HepG2 (cell line): Measurements from ENCODE around the gene ANKRD42. TPM values are rescaled to one million over a fixed set of nuclear protein-coding genes. Genes with fewer than 3 reads are reported as not detected.

Experiments
- ARID2 ChIP-seq: sonication (generic); formaldehyde crosslinking; IDR thresholded peaks from 2 replicates; pipeline ENCODE4 v1.8.1; 2022; ENCODE audit warnings: mild to moderate bottlenecking, missing genetic modification reagents, borderline replicate concordance
- CBX2 ChIP-seq, 2 experiments: fragments of 200-600 bp in 1 of 2; sonication (generic); formaldehyde crosslinking in 1 of 2; IDR thresholded peaks; 2 replicates each; pipeline versions ENCODE4 v1.7.0 to v1.8.1; 2018 to 2022; ENCODE audit warnings: low read depth in 2 of 2, low read length in 1 of 2, mild to moderate bottlenecking in 1 of 2, missing genetic modification reagents in 1 of 2
- CERS6 ChIP-seq: sonication (generic); formaldehyde crosslinking; IDR thresholded peaks from 2 replicates; pipeline ENCODE4 v1.5.0; 2020; ENCODE audit warnings: missing genetic modification reagents
- ELK4 ChIP-seq: sonication (generic); formaldehyde crosslinking; IDR thresholded peaks from 2 replicates; pipeline ENCODE4 v1.9.0; 2021; ENCODE audit warnings: missing genetic modification reagents, borderline replicate concordance
- GATA4 ChIP-seq: sonication (generic); IDR thresholded peaks from 2 replicates; pipeline ENCODE4 v1.6.1; 2016; ENCODE audit warnings: antibody characterized with exemption, low read depth, borderline replicate concordance
- IRX3 ChIP-seq: sonication (generic); formaldehyde crosslinking; IDR thresholded peaks from 2 replicates; pipeline ENCODE4 v1.8.1; 2023; ENCODE audit warnings: mild to moderate bottlenecking, low read depth, missing genetic modification reagents, borderline replicate concordance
- RARA ChIP-seq: IDR thresholded peaks from 2 replicates; pipeline ENCODE4 v1.6.1; 2016; ENCODE audit warnings: missing genetic modification reagents, missing compliant biosample characterization
- RFX1 ChIP-seq: fragments of 450-650 bp; IDR thresholded peaks from 2 replicates; pipeline ENCODE4 v1.6.1; 2017
- RFXAP ChIP-seq: sonication (generic); formaldehyde crosslinking; IDR thresholded peaks from 2 replicates; pipeline ENCODE4 v1.4.0; 2020; ENCODE audit warnings: missing genetic modification reagents, borderline replicate concordance
- SAFB2 ChIP-seq: sonication (generic); formaldehyde crosslinking; IDR thresholded peaks from 2 replicates; pipeline ENCODE4 v1.5.1; 2020; ENCODE audit warnings: missing genetic modification reagents, low read depth, mild to moderate bottlenecking, borderline replicate concordance
- SCMH1 ChIP-seq: sonication (generic); formaldehyde crosslinking; IDR thresholded peaks from 2 replicates; pipeline ENCODE4 v1.9.0; 2021; ENCODE audit warnings: missing genetic modification reagents, mild to moderate bottlenecking, borderline replicate concordance
- SMAD1 ChIP-seq: sonication (generic); formaldehyde crosslinking; IDR thresholded peaks from 2 replicates; pipeline ENCODE4 v1.4.0; 2020; ENCODE audit warnings: missing genetic modification reagents, low read depth, mild to moderate bottlenecking, borderline replicate concordance
- SMYD3 ChIP-seq: sonication (generic); formaldehyde crosslinking; IDR thresholded peaks from 2 replicates; pipeline ENCODE4 v1.8.1; 2023; ENCODE audit warnings: mild to moderate bottlenecking, missing genetic modification reagents
- SP1 ChIP-seq, 2 experiments: fragments of 450-650 bp in 1 of 2; sonication (generic) in 1 of 2; formaldehyde crosslinking in 1 of 2; IDR thresholded peaks; 2 replicates each; pipeline versions ENCODE4 v1.4.0 to v1.6.1; 2016 to 2020; ENCODE audit warnings: missing genetic modification reagents in 1 of 2
- STAG1 ChIP-seq: sonication (generic); formaldehyde crosslinking; IDR thresholded peaks from 2 replicates; pipeline ENCODE4 v1.4.0; 2020; ENCODE audit warnings: missing genetic modification reagents
- ZBTB44 ChIP-seq: sonication (generic); formaldehyde crosslinking; IDR thresholded peaks from 2 replicates; pipeline ENCODE4 v1.4.0; 2020; ENCODE audit warnings: missing genetic modification reagents
- ZNF44 ChIP-seq: sonication (generic); formaldehyde crosslinking; IDR thresholded peaks from 2 replicates; pipeline ENCODE4 v1.5.1; 2020; ENCODE audit warnings: mild to moderate bottlenecking, missing genetic modification reagents
- ZNF557 ChIP-seq: sonication (generic); formaldehyde crosslinking; IDR thresholded peaks from 2 replicates; pipeline ENCODE4 v1.4.0; 2020; ENCODE audit warnings: missing genetic modification reagents
- ZNF660 ChIP-seq: sonication (generic); formaldehyde crosslinking; IDR thresholded peaks from 2 replicates; pipeline ENCODE4 v1.5.1; 2020; ENCODE audit warnings: mild to moderate bottlenecking, low read depth, missing genetic modification reagents, borderline replicate concordance
- ZNF703 ChIP-seq: sonication (generic); formaldehyde crosslinking; IDR thresholded peaks from 2 replicates; pipeline ENCODE4 v1.5.1; 2020; ENCODE audit warnings: missing genetic modification reagents, mild to moderate bottlenecking, moderate library complexity, borderline replicate concordance
- polyA plus RNA-seq, 8 experiments: library from polyadenylated mRNA; depleted of rRNA in 3 of 8; stranded (reverse) in 7 of 8; unstranded in 1 of 8; fragments of >200 nt; fragmentation: Illumina TruSeq in 4 of 8; extraction: Trizol in 4 of 8; gene quantifications; 2 replicates each; pipeline versions ENCODE4 v1.2.1 to v1.2.3, GENCODE V29; 2011 to 2016; ENCODE audit warnings: low read depth in 4 of 8, missing spikeins in 1 of 8, mixed read lengths in 1 of 8; ENCODE audit not compliant: insufficient read depth in 1 of 8
- total RNA-seq, 5 experiments: library from RNA; depleted of rRNA; stranded (reverse); fragments of >200 nt; fragmentation: Illumina TruSeq; extraction: Trizol; gene quantifications; 2 replicates each; pipeline ENCODE4 v1.2.3, GENCODE V29; 2016; ENCODE audit warnings: low read depth in 1 of 5
- TF ChIP-seq, protein P1 (sequence below): sonication (generic); formaldehyde crosslinking; conservative IDR thresholded peaks from 2 replicates; pipeline ENCODE4 v1.4.0; 2020; ENCODE audit warnings: missing genetic modification reagents
- TF ChIP-seq, protein P2 (sequence below): sonication (generic); IDR thresholded peaks from 2 replicates; pipeline ENCODE4 v1.6.1; 2016; ENCODE audit warnings: low read depth, borderline replicate concordance

Gene ANKRD42
- total and polyA plus RNA-seq, 2 of the 13 experiments (the other 11 are each of a cell fraction or from before 2014, with no cell fraction given) = 2.2 to 3.7 TPM

DNA sequence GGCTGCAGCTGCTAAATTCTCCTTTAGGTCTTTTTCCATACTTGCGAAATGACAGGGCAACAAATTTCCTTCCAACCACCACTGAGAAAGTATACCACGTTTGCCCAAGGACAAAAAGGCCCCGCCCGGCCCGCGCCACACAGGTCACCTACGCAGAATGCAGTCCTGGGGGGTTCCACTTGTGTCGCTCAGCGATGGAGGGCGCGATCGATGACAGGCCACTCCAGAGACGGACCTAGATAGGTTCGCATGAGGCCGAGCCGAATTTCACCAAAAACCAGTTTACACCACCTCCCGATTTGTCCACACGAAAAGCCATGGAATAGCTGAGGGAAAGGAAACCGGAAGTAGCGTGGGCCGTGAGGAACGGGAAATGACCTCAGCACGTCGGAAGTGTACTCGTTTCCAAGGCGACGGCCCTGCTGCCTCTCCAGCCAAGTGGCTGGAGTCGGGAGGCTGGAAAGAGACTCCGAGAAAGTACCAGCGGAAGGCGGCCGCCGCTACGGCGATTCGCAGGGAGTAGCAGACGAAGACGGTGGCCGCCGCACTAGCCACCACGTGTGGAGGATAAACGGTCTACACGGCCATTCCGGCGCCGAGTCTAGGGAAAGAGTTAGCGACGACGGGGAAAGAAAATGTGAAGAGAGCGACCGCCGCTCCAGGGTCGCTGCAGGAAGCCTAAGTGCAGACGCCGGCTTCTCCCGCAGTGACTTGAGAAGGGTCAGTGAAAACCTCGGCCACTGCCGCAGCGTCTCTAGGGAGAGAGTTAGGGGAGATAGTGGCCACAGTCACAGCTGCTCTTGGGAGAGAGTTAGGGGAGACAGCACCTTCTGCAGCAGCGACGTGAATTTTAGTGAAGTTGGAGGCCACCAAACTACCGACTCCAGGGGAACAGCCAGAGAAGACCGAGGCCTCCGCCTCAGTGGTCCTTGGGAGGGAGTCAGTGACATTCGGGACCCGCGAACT lies at the start of gene ANKRD42 (continued):
- TF ChIP-seq CBX2 (IDR thresholded peaks at IDR 0.05; ENCODE audit: low read depth, low read length) (no peak), CBX2 (CRISPR knock-in tag; IDR thresholded peaks at IDR 0.05; ENCODE audit: low read depth) (no peak), ZBTB44 (peak; percentile 26; the same call in 1 of the 2 replicates), ZNF44 (CRISPR knock-in tag) (no peak), SP1 (IDR thresholded peaks at IDR 0.05) (no peak), SP1 (CRISPR knock-in tag; IDR thresholded peaks at IDR 0.05) (no peak), GATA4 (no peak), ZNF557 (CRISPR knock-in tag) (0 out of 2 replicates have a peak, but pooled peaks have one; percentile 38), SCMH1 (CRISPR knock-in tag) (no peak), STAG1 (CRISPR knock-in tag) (peak; percentile 11), RFXAP (CRISPR knock-in tag) (no peak), ZNF660 (CRISPR knock-in tag) (no peak), IRX3 (CRISPR knock-in tag) (no peak), ARID2 (CRISPR knock-in tag) (no peak), ELK4 (CRISPR knock-in tag) (no peak), RARA (no peak), SMYD3 (CRISPR knock-in tag) (0 out of 2 replicates have a peak, but pooled peaks have one; percentile 54), CERS6 (CRISPR knock-in tag) (no peak), SMAD1 (no peak), ZNF703 (CRISPR knock-in tag) (no peak; the same call in 1 of the 2 replicates), RFX1 (peak; percentile 87), SAFB2 (CRISPR knock-in tag) (no peak)
- TF ChIP-seq, protein P1, sequence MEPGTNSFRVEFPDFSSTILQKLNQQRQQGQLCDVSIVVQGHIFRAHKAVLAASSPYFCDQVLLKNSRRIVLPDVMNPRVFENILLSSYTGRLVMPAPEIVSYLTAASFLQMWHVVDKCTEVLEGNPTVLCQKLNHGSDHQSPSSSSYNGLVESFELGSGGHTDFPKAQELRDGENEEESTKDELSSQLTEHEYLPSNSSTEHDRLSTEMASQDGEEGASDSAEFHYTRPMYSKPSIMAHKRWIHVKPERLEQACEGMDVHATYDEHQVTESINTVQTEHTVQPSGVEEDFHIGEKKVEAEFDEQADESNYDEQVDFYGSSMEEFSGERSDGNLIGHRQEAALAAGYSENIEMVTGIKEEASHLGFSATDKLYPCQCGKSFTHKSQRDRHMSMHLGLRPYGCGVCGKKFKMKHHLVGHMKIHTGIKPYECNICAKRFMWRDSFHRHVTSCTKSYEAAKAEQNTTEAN (CRISPR knock-in tag) = no peak
- TF ChIP-seq, protein P2, sequence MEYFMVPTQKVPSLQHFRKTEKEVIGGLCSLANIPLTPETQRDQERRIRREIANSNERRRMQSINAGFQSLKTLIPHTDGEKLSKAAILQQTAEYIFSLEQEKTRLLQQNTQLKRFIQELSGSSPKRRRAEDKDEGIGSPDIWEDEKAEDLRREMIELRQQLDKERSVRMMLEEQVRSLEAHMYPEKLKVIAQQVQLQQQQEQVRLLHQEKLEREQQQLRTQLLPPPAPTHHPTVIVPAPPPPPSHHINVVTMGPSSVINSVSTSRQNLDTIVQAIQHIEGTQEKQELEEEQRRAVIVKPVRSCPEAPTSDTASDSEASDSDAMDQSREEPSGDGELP = no peak
